Bronchial epithelial cell (primary cell): ENCODE results near the gene LYRM2. TPM values are rescaled to one million over a fixed set of nuclear protein-coding genes. Genes with fewer than 3 reads are reported as not detected.

Experiments
- DNase-seq: peaks from one replicate; pipeline ENCODE4 v3.0.0-alpha.2; 2010; ENCODE audit warnings: low read depth
- FAIRE-seq: peaks from 2 replicates; lab custom pipeline; 2011; peaks lifted over from hg19 to GRCh38; lab: Jason Lieb, UNC
- H3K27me3 ChIP-seq: 2 replicates; pipeline ENCODE4 v1.5.1; 2011; ENCODE audit warnings: low read length; ENCODE audit not compliant: control insufficient read depth, insufficient read depth
- H3K36me3 ChIP-seq: 2 replicates; pipeline ENCODE4 v1.5.1; 2011; ENCODE audit warnings: low read length; ENCODE audit not compliant: control insufficient read depth, insufficient read depth
- H3K4me3 ChIP-seq: 2 replicates; pipeline ENCODE4 v1.5.1; 2011; ENCODE audit warnings: mild to moderate bottlenecking, low read depth, low read length, control low read depth
- total RNA-seq: library from RNA; depleted of rRNA; stranded (reverse); fragments of >200 nt; gene quantifications from 2 replicates; pipeline ENCODE4 v1.2.1, GENCODE V29; 2014
- TF ChIP-seq, protein P1 (sequence below): IDR thresholded peaks from 2 replicates; pipeline ENCODE4 v1.5.1; 2011; ENCODE audit warnings: mild to moderate bottlenecking, moderate library complexity, low read length, control low read depth, inconsistent platforms; ENCODE audit not compliant: insufficient read depth, severe bottlenecking

The LYRM2 gene
- total RNA-seq, 1 donor from 2014 or later, result 9.7 TPM

DNA sequence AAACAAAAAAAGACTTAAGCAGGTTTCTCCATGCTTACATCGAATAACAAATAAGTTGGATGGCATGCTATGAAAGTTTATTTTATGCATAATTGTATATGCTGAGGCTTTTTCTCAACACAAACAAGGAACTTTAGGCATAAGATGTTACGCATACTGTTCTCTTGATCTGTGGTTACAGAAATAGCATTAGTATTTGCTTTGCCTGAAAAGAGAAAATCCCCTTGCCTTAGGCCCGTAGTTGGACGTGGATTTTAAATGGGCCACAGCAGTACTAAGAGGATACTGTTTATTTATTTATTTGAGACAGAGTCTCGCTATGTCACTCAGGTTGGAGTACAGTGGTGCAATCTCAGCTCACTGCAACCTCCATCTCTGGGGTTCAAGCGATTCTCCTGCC lies 19.0 kb downstream of the LYRM2 start:
- no peak for DNase-seq
- no peak overlapping the region for H3K4me3 ChIP-seq
- TF ChIP-seq, protein P1, sequence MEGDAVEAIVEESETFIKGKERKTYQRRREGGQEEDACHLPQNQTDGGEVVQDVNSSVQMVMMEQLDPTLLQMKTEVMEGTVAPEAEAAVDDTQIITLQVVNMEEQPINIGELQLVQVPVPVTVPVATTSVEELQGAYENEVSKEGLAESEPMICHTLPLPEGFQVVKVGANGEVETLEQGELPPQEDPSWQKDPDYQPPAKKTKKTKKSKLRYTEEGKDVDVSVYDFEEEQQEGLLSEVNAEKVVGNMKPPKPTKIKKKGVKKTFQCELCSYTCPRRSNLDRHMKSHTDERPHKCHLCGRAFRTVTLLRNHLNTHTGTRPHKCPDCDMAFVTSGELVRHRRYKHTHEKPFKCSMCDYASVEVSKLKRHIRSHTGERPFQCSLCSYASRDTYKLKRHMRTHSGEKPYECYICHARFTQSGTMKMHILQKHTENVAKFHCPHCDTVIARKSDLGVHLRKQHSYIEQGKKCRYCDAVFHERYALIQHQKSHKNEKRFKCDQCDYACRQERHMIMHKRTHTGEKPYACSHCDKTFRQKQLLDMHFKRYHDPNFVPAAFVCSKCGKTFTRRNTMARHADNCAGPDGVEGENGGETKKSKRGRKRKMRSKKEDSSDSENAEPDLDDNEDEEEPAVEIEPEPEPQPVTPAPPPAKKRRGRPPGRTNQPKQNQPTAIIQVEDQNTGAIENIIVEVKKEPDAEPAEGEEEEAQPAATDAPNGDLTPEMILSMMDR, result no peak
- FAIRE-seq, result no peak
- no peaks in the 10 kb centered on the region for H3K36me3 ChIP-seq
- H3K27me3 ChIP-seq, result no peaks in the 10 kb centered on the region

DNA sequence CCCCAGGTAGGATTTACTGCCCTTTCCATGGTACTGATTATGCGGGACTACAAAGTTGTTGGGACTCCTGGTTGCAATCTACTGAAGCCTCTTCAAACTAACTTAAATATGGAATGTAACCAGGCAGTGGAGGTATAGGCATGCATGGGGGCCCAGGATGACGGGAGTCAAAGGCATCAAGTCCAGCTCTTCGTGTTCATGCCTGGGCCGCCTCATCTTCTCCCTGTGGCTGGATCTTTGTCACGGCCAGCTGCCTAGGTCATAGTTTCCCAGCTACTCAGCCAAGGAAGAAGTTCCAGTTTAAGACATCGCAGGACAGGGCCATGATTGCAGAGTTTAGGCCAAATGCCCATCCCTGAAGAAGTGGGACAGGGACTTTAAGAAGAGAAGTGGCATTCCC lies 20.5 kb downstream of the LYRM2 start:
- H3K4me3 ChIP-seq, result no peak overlapping the region
- TF ChIP-seq, protein P1, result no peak
- no peaks in the 10 kb centered on the region for H3K27me3 ChIP-seq
- DNase-seq, result no peak
- no peaks in the 10 kb centered on the region for H3K36me3 ChIP-seq
- no peak for FAIRE-seq

DNA sequence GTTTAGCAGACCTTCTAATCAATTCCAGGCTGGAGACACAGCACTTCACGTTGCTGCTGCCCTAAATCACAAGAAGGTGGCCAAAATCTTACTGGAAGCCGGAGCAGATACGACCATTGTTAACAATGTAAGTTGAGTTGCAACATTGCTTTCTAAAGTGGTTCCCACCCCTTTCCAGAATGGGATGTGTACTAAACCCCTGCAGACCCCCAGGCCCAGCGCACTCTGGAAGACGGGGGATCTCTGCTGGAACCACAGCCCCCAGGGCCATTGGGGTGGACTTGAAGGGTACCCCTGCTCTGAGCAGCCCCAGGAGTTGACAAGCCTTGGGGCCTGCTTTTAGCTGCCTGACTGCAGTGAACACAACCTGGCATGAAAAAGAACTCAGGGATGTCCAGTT lies 22.0 kb downstream of the LYRM2 start:
- TF ChIP-seq, protein P1, result no peak
- no peak overlapping the region for H3K4me3 ChIP-seq
- no peaks in the 10 kb centered on the region for H3K27me3 ChIP-seq
- DNase-seq (no peak), FAIRE-seq (no peak)
- no peaks in the 10 kb centered on the region for H3K36me3 ChIP-seq

DNA sequence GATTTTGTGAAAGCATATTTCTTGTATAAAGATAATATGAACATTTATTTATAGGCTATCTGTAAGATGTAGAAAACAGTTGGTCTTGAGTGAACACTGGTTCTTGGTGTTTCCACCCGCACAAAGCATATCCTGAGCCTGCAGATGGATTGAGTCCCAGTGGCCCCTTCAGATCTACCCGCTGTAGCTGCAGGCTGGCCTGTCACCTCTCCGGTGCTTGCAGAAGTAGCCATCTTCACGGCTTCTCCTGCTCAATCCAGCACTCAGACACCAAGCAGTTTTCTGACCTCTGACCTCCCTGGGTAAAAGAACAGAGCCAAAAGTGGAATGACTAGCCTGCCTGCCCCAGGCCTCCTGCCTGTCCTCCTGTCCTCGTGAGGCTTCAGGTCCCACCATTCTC lies 22.7 kb downstream of the LYRM2 start:
- Histone ChIP-seq H3K27me3 (no peaks in the 10 kb centered on the region), H3K4me3 (no peak overlapping the region), H3K36me3 (no peaks in the 10 kb centered on the region)
- TF ChIP-seq, protein P1, result no peak
- FAIRE-seq, result no peak
- DNase-seq, result no peak

DNA sequence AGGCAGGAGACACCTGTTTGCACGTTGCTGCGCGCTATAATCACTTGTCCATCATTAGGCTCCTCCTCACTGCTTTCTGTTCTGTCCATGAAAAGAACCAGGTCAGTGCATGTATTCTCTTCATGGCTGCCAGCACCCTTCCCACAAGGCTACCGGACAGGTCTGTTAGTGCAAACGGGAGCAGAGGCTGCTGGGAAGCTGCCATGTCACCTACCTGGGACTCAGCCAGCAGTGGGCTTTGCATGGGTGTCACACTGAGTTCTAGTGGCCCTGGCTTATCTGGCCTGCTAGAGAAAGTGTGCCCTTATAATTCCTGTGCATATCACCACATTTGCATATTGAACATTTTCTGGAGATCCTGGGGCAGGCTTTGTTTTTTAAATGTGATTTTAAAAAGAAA lies 24.8 kb downstream of the LYRM2 start:
- no peaks in the 10 kb centered on the region for H3K27me3 ChIP-seq
- H3K36me3 ChIP-seq, result no peaks in the 10 kb centered on the region
- FAIRE-seq (no peak), DNase-seq (no peak)
- TF ChIP-seq, protein P1, result no peak
- H3K4me3 ChIP-seq, result no peak overlapping the region

DNA sequence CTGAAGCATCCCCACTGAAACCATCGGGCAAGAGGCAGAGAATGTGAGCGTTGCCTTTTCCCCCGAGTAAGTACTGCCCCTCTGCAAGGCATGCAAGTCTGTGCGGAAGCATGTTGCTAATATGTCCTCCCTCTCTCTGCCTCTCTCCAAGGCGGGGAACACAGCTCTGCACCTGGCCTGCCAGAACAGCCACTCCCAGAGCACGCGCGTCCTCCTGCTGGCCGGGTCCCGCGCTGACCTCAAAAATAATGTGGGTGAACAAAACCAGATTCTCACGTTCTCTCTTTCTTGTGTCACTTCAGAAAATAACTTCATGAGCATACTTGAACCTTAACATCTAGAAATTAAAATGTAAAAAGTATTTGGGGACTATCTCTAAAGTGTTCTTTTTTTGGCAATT lies 26.4 kb downstream of the LYRM2 start:
- TF ChIP-seq, protein P1, result no peak
- DNase-seq (no peak), FAIRE-seq (no peak)
- Histone ChIP-seq H3K36me3 (no peaks in the 10 kb centered on the region), H3K4me3 (no peak overlapping the region), H3K27me3 (no peaks in the 10 kb centered on the region)
